ENCODE data around the gene RAPSN. TPM values are rescaled to one million over a fixed set of nuclear protein-coding genes. Genes with fewer than 3 reads are reported as not detected.

RAPSN gene
- total and polyA plus RNA-seq, 2 donors (not counting 3 experiments of a cell fraction or from before 2014, with no cell fraction given) = 0.18 to 1.6 TPM

- peaks cover 42% of the 10 kb centered on the region for H3K4me1 ChIP-seq (ENCODE audit: control insufficient read depth, extremely low read depth, insufficient read depth, low read length)
- no peak for DNase-seq (ENCODE audit: low read depth, low spot score)
Measured at GRCh38 chr11:47411884-47412746, 36.8 kb downstream of the RAPSN start.

More at GRCh38 chr11:47411884-47412746, 36.8 kb downstream of the RAPSN start:
- Histone ChIP-seq H3K27ac (ENCODE audit: insufficient read depth, low read depth, low read length) (no peak overlapping the region), H3K27me3 (ENCODE audit: control insufficient read depth in 2 of 2, insufficient read depth in 2 of 2, low read length in 2 of 2) (no peaks in the 10 kb centered on the region), H3K79me2 (ENCODE audit: control insufficient read depth, insufficient read depth, low read length) (peaks cover 25% of the 10 kb centered on the region), H2AFZ (ENCODE audit: low read depth, low read length) (no peak overlapping the region), H3K9me1 (replicated peaks; ENCODE audit: control insufficient read depth, extremely low read depth, insufficient read depth, low read length) (no peaks in the 10 kb centered on the region), H3K4me2 (ENCODE audit: insufficient read depth, low read length) (no peak overlapping the region), H4K20me1 (replicated peaks; ENCODE audit: control insufficient read depth, extremely low read depth, insufficient read depth, low read length) (no peaks in the 10 kb centered on the region), H3K9ac (replicated peaks; ENCODE audit: extremely low read depth, insufficient read depth, low read length) (no peak overlapping the region), H3K4me3 (replicated peaks in 1 of 3; ENCODE audit: insufficient read depth in 1 of 3, low read depth in 1 of 3, low read length in 3 of 3) (no peak overlapping the region), H3K9me3 (replicated peaks; ENCODE audit: control insufficient read depth, insufficient read depth, low read length) (no peaks in the 10 kb centered on the region), H3K36me3 (ENCODE audit: control insufficient read depth in 2 of 2, extremely low read depth in 1 of 2, insufficient read depth in 2 of 2, low read length in 2 of 2) (peaks cover 5 to 34% of the 10 kb centered on the region in 2 experiments)
- POLR2A ChIA-PET = interaction anchor here (0.8 to 1.5 kb wide), 2 partner anchors 14 to 82 kb away, joined by 3 to 4 read pairs; partner anchors contain the start of gene PSMC3
- dilution Hi-C loops (cut with MboI; ENCODE audit: extremely low pct_ligation_motif_present, low sequenced_read_pairs) = no loop called here
- CTCF ChIA-PET = interaction anchor here (0.6 to 7.4 kb wide), 19 partner anchors 9 to 232 kb away, joined by 3 to 148 read pairs (median 4); partner anchors contain the start of genes NR1H3, PSMC3 and SPI1
- BruUV-seq (replicated peaks) = no TSS peak
- FAIRE-seq = peak; percentile 33
- TF ChIP-seq MAX (IDR thresholded peaks at IDR 0.05; ENCODE audit: insufficient read depth, insufficient read length) = no peak
- TF ChIP-seq MYC (IDR thresholded peaks at IDR 0.05; ENCODE audit: low read depth, low read length) = no peak
- TF ChIP-seq CTCF (IDR thresholded peaks at IDR 0.05; ENCODE audit: extremely low read depth in 1 of 2, insufficient read depth in 1 of 2, low read depth in 1 of 2, low read length in 2 of 2) = peak; percentile 84 to 96
- no peak for TF ChIP-seq FOS (IDR thresholded peaks at IDR 0.05; ENCODE audit: borderline replicate concordance, insufficient read depth, low read length)
- no peak for TF ChIP-seq EZH2 (IDR thresholded peaks at IDR 0.05; ENCODE audit: borderline replicate concordance, low read depth, low read length, severe bottlenecking)
- no peak for TF ChIP-seq POLR2A (IDR thresholded peaks at IDR 0.05; ENCODE audit: low read depth, low read length)
- intact Hi-C loops (cut with micrococcal nuclease) = loop anchor here (1.0 to 10.0 kb wide), 2 partner anchors 38 to 443 kb away; no protein-coding TSS in a partner anchor

All from endothelial cell of umbilical vein (primary cell).